LNCAP (cell line): ENCODE measurements around the gene RAD18.

ENCODE experiments used
- TF ChIP-seq, protein P1 (sequence below): fragments of 450-650 bp; IDR thresholded peaks from 2 replicates; pipeline ENCODE4 v1.5.1; 2017; ENCODE audit warnings: mild to moderate bottlenecking

RAD18 gene

DNA sequence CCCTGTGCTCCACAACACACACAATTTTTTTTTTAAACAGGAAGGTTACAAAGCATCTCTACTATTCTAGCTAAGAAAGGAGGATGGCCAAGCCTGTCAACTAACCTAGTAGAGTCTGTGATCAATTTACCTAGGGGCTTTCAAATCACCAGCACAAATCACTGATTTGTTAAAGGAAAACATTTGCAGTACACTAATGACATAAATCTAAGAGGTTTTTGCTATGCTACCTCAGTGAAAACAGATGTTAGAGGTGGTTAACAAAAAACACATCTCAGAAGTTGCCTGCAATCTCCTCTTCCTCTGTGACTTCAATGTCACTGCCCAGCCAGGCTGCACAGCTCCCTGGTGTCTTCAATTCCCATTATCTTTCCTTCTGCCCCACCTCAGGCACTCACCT, 72.0 kb downstream of the RAD18 start:
- TF ChIP-seq, protein P1, sequence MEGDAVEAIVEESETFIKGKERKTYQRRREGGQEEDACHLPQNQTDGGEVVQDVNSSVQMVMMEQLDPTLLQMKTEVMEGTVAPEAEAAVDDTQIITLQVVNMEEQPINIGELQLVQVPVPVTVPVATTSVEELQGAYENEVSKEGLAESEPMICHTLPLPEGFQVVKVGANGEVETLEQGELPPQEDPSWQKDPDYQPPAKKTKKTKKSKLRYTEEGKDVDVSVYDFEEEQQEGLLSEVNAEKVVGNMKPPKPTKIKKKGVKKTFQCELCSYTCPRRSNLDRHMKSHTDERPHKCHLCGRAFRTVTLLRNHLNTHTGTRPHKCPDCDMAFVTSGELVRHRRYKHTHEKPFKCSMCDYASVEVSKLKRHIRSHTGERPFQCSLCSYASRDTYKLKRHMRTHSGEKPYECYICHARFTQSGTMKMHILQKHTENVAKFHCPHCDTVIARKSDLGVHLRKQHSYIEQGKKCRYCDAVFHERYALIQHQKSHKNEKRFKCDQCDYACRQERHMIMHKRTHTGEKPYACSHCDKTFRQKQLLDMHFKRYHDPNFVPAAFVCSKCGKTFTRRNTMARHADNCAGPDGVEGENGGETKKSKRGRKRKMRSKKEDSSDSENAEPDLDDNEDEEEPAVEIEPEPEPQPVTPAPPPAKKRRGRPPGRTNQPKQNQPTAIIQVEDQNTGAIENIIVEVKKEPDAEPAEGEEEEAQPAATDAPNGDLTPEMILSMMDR = no peak

DNA sequence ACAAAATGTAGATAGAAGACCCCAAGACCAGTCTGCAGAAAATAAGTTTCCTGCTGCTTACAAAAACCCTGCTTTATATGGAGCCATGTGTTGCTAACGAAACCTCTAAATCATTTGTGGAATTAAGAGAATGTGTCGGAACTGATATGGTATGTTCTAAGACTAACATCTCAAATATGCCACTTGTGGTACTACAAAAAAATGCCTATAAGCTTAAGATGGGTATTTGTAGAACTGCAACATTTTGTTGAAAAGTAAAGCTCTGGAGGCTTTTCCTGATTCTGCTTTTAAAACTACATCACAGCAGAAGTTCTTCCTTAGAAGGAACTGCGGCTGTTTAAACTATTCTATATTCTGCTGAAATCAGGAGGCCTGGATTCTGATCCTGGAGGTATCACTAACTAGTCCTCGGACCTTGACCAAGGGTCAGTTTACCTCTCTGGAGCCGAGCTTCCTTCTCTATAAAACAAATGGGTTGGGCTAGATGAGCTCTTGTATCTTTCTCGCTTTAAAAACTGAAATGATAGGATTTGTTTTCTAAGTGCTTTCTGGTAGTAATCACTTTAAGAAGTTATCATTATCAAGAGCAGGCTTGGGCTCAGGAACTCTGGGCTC, 74.9 kb downstream of the RAD18 start:
- TF ChIP-seq, protein P1 = no peak

DNA sequence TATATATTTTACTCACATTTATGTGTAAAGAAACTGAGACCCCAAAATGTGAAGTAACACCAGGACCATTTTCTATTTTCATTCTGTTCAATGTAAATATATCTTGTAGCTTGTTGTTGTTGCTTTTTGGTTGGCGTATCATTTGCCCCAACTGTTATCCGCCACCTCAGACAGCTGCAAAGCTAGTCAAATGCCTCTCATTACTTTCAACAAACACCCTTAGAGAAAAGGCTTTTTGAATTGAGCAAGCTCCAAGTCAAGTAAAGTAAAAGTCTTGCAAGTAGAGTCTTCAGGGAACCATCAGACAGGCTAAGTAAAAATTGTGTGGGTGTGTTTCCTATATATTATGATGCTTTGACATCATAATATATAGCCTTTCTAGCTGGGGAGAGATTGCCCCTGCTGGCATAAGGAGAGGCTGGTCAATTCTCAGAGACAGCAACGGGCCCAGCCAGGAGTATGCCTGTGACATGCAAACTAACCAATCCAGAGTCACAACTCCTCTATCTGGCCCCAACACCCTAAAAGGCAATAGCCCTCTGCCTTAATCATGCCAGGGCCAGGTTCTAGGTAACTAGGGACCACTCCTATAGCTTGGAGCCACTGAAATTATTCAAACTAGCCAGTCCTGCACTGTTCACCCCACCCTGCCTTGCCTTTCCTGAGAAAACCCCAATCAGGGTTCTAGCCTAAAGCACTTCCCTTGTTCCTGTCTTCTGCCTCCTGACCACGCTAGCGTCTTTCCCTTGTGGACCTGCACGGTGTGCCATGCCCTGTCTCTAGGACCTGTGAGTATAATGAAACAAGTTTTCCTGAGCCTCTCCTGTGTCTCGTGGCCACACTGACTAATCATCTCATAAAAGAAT, 75.6 kb downstream of the RAD18 start:
- TF ChIP-seq, protein P1 = no peak

DNA sequence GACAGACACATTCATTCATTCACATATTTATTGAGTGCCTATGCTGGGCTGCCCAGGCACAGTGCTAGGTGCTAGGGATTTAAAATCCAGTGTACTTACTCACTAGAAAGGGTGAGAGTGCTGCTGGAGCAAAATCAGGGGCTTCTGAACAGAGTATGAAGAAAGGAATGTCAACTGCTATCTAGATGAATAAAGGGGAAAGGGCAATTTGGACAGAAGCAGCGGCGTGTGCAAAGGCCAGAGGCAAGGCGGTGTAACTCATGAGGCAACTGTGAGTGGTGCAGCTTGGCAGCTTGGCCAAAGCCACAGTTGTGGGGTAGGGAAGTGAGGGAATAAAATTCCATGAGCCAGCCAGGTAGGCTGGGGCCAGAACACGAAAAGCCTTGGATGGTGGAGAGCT, 76.7 kb downstream of the RAD18 start:
- TF ChIP-seq, protein P1 = no peak

DNA sequence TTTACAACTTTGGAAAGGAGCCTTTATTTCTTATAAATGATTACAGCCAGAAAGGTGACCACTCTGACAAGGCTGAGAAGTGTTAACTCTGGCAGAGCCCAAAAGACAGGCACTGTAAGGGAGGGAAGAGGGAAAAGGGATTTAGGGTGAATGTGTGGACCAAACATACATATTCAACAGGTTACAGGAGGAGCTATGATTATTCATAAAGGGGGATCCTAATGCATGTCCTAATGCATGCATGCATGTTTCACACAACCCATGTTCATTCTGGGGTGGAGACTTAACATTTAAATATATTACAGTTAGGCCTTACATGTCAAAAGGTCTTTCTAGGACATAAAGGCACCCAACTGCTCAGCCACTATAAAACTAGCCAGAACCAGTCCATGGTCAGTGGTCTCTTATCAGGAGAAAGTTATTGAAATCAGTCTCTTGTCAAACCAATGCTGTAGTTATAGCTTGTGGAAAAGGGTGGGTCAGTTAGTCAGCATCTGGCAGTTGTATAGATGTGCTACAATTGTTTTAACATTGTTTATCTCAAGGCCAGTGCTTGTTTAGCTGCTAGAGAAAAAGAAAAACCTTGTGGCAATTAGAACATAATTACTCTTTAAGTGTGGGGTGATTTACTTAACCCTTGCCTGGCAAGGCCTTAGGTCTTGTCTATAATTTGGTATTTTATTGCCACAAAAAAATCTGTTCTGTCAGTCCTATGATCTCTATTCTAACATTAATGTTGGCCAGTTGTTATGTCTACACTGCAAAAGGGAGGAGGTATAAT, 77.5 kb downstream of the RAD18 start:
- TF ChIP-seq, protein P1 = no peak

DNA sequence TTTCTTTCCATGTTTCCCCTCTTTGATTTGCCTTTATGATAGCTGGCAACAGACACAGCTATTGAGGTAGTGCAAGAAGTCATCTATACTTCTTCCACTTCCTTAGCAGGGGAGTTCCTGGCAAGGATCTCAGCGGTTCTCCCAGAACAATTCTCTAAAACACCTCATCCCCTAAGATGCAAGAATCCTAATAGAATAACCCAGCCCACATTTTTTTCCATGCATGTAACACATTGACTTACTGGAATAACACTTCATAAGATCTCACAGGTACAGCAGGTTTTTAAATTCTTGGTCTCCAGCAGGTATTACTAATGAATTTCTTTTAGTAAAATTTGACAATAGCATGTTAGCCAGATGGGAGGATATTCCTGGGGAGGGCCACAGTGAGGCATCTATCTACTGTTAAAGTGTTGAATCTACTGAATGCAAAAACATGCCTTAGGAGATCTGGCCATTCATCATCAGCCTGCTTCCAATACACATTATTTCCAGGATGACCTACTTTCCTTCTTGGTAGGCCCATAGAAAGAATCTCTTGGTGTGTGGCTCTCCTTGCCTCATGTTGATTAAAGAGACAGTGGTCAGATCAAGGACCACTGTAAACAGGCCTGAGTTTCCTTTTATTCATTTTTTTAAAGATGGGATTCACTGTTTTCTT, 78.5 kb downstream of the RAD18 start:
- TF ChIP-seq, protein P1 = no peak

DNA sequence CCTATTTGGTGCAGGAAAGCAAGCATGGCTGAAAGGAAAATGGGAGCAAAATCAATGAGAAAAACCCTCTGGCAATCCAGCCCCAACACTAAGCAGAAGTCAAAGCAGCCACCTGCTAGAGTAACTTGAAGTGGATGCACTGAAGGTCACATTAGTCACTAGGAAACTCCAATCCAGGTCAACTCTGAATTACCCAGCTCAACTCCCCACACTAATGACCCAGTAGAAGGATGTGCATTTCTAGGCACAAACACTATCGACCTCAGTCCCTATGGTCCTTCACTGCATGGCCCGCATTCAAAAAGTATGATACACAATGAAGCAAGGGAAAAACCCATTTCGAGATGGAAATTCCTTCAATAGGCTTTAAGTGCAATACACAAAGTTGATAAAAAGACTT, 80.6 kb downstream of the RAD18 start:
- TF ChIP-seq, protein P1 = no peak
